Stimulated activated CD8-positive, alpha-beta memory T cell treated with anti-CD3 and anti-CD28 coated beads, Interleukin-4, amount 100 ng/mL, for 24 hours (primary cell): ENCODE measurements around the gene HSF5.
A peak's percentile ranks its signal among the peaks of the same experiment; 100 is the strongest.
"Not testable (repeated sequence)": the region's sequence is repeated elsewhere in the genome, so short reads cannot be mapped to it uniquely, and the experiment has no call there.

Source experiments
- DNase-seq: peaks from one replicate; pipeline ENCODE4 v3.0.0-alpha.2; 2020; ENCODE audit warnings: low read depth

The HSF5 gene

GRCh38 chr17:58481798-58482197, 6.4 kb downstream of the HSF5 start:
- DNase-seq, result not testable (repeated sequence)

GRCh38 chr17:58480090-58480489, 8.1 kb downstream of the HSF5 start:
- no peak for DNase-seq

GRCh38 chr17:58476812-58477211, 11.4 kb downstream of the HSF5 start:
- DNase-seq, result no peak

GRCh38 chr17:58475985-58476384, 12.2 kb downstream of the HSF5 start:
- no peak for DNase-seq

- no peak for DNase-seq
Measured at GRCh38 chr17:58470356-58470755, 17.9 kb downstream of the HSF5 start.

GRCh38 chr17:58468944-58469343, 19.3 kb downstream of the HSF5 start:
- DNase-seq, result no peak

GRCh38 chr17:58455491-58455890, 32.7 kb downstream of the HSF5 start:
- no peak for DNase-seq

GRCh38 chr17:58452738-58453137, 35.5 kb downstream of the HSF5 start:
- DNase-seq, result no peak

- peak; percentile 41 for DNase-seq
Measured at GRCh38 chr17:58447039-58447975, 40.9 kb downstream of the HSF5 start.

- no peak for DNase-seq
Measured at GRCh38 chr17:58446086-58446485, 42.1 kb downstream of the HSF5 start.

GRCh38 chr17:58436805-58437239, 51.4 kb downstream of the HSF5 start:
- DNase-seq, result no peak

GRCh38 chr17:58436245-58436644, 52.0 kb downstream of the HSF5 start:
- no peak for DNase-seq

GRCh38 chr17:58432806-58433573, 55.2 kb downstream of the HSF5 start:
- DNase-seq, result no peak

- no peak for DNase-seq
Measured at GRCh38 chr17:58427807-58428206, 60.4 kb downstream of the HSF5 start.

- DNase-seq, result no peak
Measured at GRCh38 chr17:58421711-58422110, 66.5 kb downstream of the HSF5 start.

GRCh38 chr17:58420827-58421226, 67.4 kb downstream of the HSF5 start:
- DNase-seq, result no peak

- DNase-seq, result peak; percentile 74
Measured at GRCh38 chr17:58417300-58418092, 70.7 kb downstream of the HSF5 start, which contains the start of gene RNF43. Gene RNF43 (minus strand): TSS chr17:58417534. CDS start chr17:58415577, 1,957 bp downstream.

- DNase-seq, result no peak
Measured at GRCh38 chr17:58416937-58417299, 71.3 kb downstream of the HSF5 start.

- no peak for DNase-seq
Measured at GRCh38 chr17:58416396-58416795, 71.8 kb downstream of the HSF5 start.

- no peak for DNase-seq
Measured at GRCh38 chr17:58415371-58416055, 72.7 kb downstream of the HSF5 start.

- no peak for DNase-seq
Measured at GRCh38 chr17:58414596-58414997, 73.6 kb downstream of the HSF5 start.

- no peak for DNase-seq
Measured at GRCh38 chr17:58413684-58414083, 74.5 kb downstream of the HSF5 start.
